Ovary (tissue), 3 donors: ENCODE results near the gene CKAP5.

Source experiments
- EP300 ChIP-seq: sonication (generic); formaldehyde crosslinking; IDR thresholded peaks from one replicate; pipeline ENCODE4 v1.6.1; 2017; ENCODE audit warnings: antibody characterized with exemption
- POLR2A ChIP-seq: fragments of 450-650 bp; IDR thresholded peaks from one replicate; pipeline ENCODE4 v1.6.1; 2017; ENCODE audit warnings: antibody characterized with exemption, mild to moderate bottlenecking, moderate library complexity
- TF ChIP-seq, protein P1 (sequence below), 3 donors: fragments of 450-650 bp in 2 of 3; fragments of 200-600 bp in 1 of 3; IDR thresholded peaks; one replicate each; pipeline versions ENCODE4 v1.5.1 to v1.8.0; 2016 to 2022; ENCODE audit warnings: antibody characterized with exemption in 3 of 3, mild to moderate bottlenecking in 1 of 3
- donor health status: DM: no; HTN: no; CAD: no.

DNA sequence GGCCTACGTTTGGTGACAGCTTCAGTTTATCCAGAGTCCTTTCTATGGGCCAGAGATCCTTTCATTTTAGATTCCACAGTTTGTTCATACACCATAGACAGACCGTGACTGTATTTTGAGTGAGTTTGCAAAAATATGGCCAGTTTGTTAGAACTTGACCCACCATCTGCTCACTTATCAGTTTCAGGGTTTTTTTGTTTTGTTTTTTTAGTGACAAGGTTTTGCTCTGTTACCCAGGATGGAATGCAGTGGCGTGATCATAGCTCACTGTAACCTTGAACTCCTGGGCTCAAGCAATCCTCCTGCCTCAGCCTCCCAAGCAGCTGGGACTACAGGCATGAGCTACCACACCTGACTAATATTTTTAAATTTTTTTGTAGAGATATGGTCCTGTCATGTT, 9.1 kb upstream of the CKAP5 start:
- TF ChIP-seq, protein P1, sequence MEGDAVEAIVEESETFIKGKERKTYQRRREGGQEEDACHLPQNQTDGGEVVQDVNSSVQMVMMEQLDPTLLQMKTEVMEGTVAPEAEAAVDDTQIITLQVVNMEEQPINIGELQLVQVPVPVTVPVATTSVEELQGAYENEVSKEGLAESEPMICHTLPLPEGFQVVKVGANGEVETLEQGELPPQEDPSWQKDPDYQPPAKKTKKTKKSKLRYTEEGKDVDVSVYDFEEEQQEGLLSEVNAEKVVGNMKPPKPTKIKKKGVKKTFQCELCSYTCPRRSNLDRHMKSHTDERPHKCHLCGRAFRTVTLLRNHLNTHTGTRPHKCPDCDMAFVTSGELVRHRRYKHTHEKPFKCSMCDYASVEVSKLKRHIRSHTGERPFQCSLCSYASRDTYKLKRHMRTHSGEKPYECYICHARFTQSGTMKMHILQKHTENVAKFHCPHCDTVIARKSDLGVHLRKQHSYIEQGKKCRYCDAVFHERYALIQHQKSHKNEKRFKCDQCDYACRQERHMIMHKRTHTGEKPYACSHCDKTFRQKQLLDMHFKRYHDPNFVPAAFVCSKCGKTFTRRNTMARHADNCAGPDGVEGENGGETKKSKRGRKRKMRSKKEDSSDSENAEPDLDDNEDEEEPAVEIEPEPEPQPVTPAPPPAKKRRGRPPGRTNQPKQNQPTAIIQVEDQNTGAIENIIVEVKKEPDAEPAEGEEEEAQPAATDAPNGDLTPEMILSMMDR (IDR thresholded peaks at IDR 0.05): no peak
- TF ChIP-seq POLR2A (no peak), EP300 (no peak)
